Tongue (tissue), 2 donors: ENCODE results near the gene DPF3. TPM values are rescaled to one million over a fixed set of nuclear protein-coding genes. Genes with fewer than 3 reads are reported as not detected.
A peak's percentile ranks its signal among the peaks of the same experiment; 100 is the strongest.

ENCODE experiments used
- DNase-seq: peaks from one replicate; pipeline ENCODE4 v3.0.0-alpha.2; 2015
- total RNA-seq: library from RNA; depleted of rRNA; stranded (reverse); fragments of >200 nt; gene quantifications from one replicate; pipeline ENCODE4 v1.2.3, GENCODE V29; 2014

Gene DPF3
- total RNA-seq, 1 donor from 2014 or later = 20.6 TPM

DNA sequence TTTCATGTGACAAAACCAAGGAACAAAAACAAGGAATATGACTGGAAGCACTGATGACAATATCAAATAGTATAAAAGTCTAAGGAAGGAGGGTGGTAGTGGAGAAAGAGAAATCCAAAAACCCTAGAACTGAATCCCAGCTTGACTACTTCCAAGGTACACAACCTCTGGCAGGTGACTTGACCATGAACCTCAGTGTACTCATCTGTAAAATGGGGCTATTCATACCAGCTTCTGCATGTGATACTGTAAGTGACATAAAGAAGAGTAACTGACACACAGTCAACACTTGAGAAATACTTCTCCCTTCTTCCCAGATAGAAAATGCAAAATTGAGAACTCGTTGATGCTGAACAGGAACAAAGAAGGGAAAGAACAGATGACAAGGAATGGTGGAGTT is 10.3 kb upstream of the DPF3 start:
- DNase-seq = no peak

DNA sequence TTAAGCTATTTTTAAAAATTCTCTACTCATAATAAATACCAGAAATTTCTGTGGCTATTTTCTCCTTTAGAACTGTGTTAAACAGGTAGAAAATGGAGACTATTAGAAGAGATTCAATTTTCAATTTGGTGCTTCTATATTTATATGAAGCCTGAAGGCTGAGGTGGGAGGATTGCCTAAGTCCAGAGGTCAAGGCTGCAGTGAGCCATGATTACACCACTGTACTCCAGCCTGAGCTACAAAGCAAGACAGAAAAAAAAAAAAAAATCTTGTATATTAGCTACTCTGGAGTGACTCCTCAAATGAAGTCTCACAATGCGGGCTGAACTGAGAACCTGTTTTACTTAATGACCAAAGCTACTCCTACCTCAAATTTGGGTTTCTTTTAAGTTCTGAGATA is 9.8 kb upstream of the DPF3 start:
- no peak for DNase-seq

DNA sequence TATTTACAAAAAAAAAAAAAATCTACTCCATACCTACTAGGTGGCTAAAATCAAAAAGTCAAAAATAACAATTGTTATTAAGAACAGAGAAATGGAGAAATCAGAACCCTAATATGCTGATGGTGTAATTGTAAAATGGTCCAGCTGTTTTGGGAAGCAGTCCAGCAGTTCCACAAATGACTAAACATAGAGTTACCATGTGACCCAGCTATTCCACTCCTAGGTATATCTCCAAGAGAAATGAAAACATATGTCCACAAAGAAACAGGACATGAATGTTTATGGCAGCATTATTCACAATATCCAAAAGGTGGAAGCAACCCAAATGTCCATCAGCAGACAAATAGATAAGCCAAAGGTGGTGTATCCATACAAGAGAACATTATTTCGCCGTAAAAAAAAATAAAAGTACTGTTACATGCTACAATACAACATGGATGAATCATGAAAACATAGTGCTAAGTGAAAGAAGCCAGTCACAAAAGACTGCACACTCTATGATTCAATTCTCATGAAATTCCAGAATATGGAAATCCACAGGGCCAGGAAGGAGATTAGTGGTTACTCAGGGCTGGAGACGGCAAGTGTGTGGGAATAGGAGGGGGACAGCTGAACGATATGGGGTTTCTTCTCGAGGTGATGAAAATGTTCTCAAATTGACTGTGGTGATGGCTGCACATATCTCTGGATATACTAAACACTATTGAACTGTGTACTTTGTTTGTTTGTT is 9.1 kb upstream of the DPF3 start:
- no peak for DNase-seq

DNA sequence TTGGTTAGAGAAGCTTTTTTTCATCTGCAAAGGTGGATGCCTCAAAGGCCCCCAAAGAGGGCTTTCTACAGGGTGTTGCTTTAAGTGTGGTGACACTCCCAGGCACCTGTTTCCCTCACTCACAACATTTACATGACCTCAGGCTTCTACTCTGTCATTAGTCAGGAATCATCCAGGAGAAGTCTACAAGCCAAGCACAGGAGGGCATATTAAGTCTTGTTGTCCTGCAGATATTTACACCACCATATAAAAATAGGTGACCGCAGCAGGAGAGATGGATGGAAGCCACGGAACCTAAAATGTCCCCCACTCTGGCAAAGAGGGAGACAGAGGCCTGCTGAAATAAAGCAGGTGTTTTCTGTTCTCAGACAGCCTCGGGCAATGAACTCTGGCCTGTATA is 7.5 kb upstream of the DPF3 start:
- DNase-seq = peak; percentile 18

DNA sequence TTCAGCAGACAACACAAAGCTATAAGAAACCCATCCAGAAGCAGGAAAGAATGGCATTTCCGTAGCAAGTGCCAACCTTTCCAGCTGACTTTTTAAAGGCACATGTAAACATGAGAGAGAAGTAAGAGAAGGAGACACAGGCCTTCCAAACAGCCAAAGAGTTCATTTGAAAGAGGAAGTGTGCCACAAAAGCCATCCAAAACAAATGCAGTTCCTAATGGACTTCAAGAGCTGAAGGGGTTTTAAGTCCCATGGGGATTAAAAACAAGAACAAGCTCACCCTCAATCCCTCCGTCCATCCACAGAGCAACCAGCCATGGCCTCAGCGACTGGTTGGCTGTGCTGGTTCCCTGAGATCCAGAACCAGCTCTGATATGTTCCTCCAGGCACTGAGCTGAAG is 4.5 kb upstream of the DPF3 start:
- no peak for DNase-seq

DNA sequence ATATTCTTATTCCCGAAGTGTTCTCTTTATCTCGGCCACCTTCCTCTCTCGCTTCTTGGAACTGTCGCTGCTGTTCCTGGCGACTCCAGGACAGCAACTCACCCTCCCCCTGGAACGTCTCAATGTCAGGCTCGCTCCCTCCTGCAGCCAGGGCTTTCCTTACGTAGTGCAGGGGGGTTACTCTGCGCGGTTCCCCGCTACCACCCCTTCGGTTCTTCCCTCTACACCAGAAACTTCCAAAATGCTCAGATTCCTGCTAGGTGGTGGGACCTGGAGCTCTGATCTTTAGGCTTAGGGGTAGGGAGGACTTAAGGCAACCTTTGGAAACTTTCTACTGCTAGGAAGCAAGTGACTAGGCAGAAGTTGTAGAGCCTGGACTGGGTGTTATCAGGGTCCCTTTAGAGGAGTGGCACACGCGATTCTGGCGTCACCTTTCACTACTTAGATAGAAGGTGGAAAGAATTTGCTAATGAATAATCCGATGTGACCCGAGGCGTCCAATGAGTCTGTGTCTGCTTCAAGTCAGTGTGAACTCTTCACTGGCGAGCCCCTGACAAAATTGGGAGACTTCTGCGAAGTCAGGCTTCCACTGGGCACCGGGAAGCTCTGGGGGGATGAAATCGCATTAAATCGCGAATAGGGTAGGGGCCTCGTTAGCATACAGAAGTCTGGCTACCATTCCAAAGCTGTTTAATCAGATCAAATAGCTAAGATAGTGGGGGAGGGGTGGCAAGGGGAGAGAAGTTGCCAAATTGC is 900 bp upstream of the DPF3 start:
- DNase-seq = peak; percentile 47

DNA sequence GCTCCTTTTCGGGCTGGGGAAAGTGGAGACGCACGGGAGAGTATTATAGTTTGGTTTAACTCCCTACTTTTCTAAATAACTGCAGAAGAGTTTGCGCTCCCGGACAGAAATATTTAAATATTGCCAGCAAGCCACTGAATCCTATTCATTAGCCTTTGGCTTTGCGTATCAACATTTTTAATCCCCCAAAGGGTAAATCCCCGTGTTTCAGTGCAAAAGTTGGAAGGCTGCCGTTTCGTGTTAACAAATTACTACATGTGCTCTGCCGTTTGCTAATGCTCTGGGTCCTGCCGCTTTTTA is 372 bp upstream of the DPF3 start:
- no peak for DNase-seq

DNA sequence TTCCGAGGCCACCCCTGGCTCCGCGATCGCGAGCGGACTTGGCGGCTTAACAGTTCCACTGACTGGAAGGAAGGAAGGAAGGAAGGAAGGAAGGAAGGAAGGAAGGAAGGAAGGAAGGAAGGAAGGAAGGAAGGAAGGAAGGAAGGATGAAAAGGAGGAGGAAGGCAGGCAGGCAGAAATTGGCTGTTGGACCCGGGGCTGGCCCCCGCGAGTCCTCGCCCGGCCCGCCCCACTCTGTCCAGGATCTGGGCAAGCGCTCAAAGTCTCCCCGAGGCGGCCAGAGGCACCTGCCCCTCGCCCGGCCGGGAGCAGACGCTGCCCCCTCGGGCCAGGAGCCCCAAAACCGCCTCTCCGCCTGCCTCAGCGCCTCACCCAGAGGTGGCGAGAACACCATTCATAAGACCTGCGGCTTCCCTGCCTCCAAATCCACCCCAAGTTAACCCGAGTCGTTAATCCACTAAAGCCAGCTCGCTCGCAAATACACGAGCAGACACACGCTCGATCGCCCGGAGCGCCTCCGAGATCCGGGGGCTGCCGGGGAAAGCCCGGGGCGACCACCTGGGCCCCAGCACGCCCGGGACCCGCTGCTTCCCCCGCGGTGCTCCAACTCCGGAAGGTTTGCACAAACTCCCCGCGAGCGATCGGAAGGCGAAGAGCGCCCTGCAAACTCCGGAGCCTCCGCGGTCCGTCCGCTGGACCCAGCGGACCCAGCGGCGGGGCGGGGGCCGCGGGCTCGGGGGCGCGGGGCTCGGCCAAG is 844 bp downstream of the DPF3 start:
- DNase-seq = peak; percentile 20

DNA sequence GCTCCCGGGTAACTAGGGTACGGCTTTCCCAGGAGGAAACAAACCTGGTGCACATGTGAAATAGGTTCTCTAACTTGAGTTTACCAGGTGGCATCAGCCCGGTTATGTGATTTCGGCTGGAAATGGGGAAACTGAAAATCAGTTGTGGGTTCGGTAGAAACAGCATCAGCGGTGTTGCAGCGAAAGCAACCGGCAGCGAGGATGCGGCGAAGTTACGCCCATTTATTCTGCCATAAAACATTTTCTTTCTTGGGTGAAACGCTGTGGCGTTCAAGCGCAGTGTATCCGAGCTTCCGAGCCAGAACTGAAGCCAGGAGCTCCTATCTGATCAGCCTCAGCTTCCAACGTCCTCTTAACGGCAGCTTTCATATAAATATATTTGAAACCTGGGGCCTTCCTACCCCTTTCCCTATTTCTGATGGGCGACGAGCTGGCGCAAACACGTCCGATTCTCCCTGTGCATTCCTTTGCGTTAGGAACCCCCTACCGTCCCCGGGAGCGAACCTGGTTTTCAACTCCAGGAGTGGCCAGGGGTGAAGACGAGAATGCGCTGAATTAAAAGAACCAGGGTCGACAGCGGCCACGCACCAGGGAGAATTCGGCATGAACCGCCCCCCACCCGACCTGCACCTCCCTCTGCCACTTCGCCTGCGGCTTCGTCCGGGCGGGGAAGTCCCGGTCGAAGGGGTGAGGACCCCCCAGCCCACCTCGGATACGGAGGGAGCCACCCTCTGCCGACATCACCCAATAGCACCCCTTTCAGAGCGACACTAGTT is 1.6 kb downstream of the DPF3 start:
- peak; percentile 13 for DNase-seq

DNA sequence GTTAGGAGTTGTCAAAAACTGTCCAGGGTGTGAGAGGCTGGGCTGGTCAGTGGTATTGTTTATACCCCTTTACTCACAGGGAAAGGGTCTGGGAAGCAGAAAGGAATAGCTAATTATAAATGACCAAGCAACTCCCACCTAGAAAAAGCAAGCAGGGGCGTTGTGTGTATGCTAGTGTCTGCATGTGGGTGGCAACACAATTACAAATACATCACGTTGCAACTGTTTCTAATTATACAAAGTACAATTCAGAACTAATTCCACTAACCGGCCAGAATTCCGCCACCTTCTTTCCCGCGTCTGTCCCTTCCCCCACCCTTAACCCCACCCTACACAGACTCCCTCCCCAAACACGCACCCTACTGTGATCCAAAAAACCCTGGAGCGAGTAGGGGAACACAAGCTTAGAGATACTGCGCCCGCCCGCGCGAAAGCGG is 2.2 kb downstream of the DPF3 start:
- DNase-seq = no peak

DNA sequence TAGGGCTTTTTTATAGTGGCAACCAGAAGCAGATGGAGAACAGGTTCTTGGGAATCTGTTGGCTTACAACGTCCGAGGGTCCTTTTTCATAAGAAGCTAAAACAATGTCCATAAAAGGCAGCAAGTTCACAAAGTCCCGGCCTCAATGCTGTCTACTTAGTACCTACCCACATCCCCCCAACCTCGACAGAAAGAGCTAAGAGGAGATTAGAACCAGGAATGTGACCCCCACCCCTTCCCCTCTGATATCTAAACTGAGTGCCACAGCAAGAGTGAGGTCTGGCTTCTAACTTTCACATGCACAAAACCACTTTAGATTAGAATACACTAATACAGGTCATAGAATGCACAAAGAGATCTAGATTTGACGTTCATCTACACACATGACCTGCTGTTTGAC is 4.5 kb downstream of the DPF3 start:
- no peak for DNase-seq

DNA sequence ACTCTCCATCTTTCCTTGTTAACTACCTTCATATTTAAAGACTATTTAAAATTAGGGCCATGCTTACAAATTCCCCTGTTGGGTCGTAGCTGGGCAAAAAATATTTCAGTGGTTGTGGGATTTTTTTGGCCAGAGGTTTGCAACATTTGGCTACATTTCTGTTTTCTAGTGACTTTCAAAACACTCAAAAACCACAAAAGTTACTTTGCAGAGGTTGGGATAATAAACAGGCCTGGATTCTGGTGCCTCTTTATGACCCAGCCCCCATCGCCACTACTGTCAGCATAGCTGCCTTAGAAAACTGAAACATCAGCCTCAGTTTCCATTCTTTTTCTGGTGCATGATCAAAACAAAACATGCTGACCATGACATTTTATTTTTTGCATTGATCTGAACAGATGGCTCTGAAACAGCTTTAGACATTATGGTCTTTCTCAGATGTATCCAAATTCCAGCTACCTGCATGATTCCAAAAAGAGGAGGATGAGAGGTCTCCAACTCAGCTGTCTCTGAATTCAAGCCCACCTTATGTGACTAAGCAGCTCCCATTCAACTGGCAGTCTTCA is 5.2 kb downstream of the DPF3 start:
- DNase-seq = no peak

DNA sequence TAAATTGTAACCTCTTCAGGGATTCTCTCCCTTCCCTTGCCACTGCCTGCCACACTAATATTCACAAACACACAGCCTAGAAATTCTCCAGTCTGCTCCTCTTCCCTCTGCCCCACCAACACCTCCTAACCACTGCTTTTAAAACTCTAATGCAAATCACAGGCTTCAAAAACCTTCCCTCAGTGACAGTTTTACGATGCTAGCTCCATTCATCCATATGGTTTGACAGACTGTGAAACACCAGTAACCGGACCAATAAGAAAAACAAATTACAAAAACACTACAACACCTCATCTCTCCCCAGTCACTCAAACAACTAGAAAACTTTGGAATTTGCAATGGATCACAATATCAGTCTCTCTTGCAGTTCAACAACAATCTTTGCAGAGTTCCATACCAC is 5.7 kb downstream of the DPF3 start:
- DNase-seq = no peak

DNA sequence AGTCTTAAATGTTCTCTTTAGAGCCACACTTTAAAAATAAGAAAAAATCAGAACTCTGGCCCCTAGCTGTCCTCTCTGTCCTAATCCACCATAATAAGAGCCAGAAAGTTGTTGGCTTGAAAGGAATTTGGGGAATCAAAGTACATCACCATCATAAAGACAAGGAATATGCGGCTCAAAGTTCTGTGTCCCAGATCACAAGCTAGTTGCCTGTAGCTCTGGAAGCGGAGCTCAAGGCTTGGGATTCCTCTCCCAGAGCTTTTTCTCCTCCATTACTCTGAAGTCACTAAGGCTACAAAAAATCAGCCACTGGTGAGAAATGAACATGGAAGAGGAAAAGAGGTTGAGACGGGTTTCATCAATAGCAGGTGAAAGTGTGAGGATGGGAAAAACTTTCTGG is 6.4 kb downstream of the DPF3 start:
- no peak for DNase-seq

DNA sequence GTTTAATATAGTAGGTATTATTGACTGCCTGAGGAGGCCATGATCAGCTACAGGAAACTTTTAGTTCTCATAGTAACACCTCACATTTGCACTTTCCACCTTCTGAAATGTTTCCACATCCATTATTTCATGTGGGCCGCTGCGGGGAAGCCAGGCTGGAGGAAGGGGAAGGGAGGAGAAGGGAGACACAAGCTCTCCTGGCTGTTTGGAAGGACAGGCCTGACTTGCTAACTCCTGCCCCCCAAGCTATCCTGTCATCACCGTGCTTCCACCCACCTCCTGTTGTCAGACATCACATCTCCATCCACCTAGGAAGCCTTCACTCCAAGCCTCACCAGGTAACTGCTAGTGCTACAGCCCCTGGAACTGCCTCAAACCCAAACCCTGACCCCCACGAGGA is 9.5 kb downstream of the DPF3 start:
- no peak for DNase-seq

DNA sequence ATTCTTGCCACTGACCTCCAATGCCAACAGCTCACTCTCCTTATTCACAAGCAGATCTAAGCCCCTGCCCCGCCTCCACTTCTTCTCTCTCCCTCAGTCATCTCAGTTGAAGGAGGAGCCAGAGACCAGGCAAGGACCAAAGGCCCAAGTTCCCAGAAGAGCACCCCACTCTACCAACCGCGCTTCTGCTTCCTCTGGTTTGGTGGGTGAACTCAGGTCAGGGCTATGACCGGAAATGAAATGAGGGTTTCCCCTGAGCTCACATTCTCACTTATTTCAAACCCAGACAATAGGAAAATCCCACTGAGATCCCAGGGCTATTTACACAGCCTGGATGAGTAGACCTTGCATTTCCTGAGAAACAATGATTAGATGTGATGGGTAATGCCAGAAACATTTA is 9.9 kb downstream of the DPF3 start:
- DNase-seq = no peak

DNA sequence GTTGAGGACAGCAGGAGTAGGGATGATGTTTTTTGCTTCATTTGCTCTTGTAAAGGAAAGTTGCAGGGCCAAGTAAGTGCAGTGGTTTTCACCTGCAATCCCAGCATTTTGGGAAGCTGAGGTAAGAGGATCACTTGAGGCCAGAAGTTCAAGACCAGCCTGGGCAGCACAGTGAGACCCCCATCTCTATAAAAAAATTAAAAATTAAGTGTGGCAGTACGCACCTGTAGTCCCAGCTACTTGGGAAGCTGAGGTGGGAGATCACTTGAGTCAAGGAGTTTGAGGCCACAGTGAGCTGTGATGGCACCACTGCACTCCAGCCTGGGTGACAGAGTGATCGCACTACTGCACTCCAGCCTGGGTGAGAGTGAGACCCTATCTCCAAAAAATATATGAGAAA is 10.8 kb downstream of the DPF3 start:
- no peak for DNase-seq

DNA sequence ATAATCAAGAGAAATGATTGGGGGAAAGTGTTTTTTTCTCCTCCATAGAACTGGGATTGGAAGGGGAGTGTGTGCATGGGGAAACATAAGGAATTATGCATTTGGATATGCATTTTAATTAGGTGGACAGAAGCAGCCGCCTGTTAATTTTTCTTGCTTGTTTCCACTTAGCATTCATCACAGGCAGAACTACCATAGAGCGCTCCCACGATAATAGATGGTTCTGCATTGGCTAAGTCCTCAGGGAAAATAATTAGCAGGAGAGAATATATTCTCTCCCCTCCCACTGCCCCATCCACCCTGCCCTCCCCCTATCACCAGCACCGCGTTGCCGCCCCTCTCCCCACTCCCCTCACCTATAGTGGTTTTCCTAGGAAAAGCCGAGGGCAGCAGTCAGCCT is 11.4 kb downstream of the DPF3 start:
- no peak for DNase-seq

DNA sequence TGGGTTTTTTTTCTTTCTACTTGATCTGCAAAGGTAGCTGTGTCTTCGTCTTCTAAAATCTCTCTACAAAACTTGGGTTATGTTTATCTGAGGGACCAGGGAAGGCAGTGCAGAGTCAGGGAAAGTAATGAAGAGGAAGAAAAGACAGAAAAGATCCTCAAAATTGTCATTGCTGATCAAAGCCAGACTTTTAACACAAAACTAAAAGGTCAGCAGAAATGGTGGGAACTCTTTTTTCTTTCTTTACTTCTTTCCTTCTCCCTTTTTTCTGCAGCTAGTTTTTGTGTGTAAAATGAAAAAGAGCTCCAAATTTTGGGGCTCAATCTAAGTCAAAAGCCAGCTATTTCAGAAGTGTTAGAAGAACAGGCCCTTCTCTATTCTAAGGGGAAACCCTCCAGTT is 11.9 kb downstream of the DPF3 start:
- DNase-seq = no peak

DNA sequence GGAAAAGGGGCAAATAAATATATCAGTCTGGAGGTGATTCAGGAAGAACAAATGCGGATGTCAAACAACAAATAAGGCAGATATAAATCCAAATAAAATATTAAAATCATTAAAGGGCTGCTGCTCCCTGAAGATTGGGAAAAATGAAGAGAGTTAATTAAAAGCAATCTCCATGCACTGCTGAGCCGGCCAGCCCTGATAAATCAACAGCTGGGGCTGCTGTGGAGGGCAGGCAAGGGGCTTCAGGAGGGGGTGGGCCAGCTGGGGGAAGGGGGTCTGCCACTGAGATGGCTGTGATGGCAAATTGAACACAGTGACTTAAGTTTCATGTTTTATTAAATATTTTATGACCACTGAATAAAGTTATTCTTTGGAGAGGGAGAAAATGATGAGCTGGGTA is 12.4 kb downstream of the DPF3 start:
- DNase-seq = no peak

DNA sequence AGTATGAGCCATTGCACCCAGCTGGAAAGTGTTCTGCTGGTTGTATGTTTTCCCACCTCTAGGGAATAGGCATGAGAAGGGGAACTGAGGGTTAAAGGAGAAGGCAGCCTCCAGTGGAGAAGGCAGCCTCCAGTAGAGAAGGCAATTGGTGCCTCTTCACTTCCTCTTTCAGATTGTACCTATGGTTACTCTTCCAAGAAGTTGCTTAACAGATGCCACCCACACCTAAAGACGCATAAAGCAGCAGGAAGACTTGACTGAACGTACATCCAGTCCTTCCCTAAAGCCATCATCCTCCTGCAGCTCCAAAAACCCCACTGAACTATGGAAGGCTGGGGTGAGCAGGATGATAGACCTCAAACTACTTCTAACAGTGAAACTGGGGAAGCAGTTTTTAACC is 13.1 kb downstream of the DPF3 start:
- no peak for DNase-seq

DNA sequence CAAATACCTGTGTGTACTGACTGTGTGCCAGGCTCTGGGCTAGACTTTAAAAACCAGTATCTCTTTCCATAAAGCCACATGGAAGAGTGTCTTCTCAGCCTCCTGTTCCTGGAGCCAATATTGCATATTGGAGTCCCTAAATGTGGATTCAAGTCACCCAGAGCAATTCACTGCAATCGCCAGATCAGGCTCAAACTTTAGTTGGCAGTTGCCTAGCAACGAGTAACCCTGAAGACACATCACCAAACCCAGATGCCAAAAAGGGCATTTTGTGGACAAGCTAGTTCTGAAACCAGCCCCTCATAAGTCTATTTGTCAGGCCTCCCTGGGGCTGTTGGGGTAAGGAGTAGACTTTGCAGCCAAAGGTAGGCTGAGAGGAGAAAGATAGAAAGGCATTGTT is 13.7 kb downstream of the DPF3 start:
- no peak for DNase-seq
